ENCODE results near the gene MEIS3. TPM values are rescaled to one million over a fixed set of nuclear protein-coding genes. Genes with fewer than 3 reads are reported as not detected.

Gene MEIS3
- total and polyA plus RNA-seq, 10 of the 15 experiments (the other 5 are each of a cell fraction or from before 2014, with no cell fraction given): 0.05 to 0.23 TPM; not detected in 8

- in situ Hi-C loops (cut with MboI) (no loop called here), intact Hi-C loops (cut with micrococcal nuclease; ENCODE audit: unreplicated experiment) (no loop called here)
- no TSS peak for BruUV-seq (replicated peaks)
- H3K4me3 ChIP-seq: no peak overlapping the region
- H3K9me3 ChIP-seq (replicated peaks; ENCODE audit: control insufficient read depth, insufficient read depth, low read length): no peaks in the 10 kb centered on the region
- ChIA-PET RAD21 (ENCODE audit: unreplicated experiment) (no interaction called here), CTCF (interaction anchor here (0.6 to 1.5 kb wide), 3 partner anchors 132 to 856 kb away, joined by 3 to 4 read pairs (median 4); no protein-coding TSS in a partner anchor), SMC1A (ENCODE audit: uncharacterized antibody, unreplicated experiment) (no interaction called here), POLR2A (no interaction called here)
- ATAC-seq (peak; percentile 11; the same call in 1 of the 3 replicates), DNase-seq (ENCODE audit: low read depth, low spot score) (no peak), FAIRE-seq (no peak)
- no peaks in the 10 kb centered on the region for H3K79me2 ChIP-seq (ENCODE audit: control insufficient read depth, insufficient read depth, low read length)
- H3K9ac ChIP-seq (ENCODE audit: control insufficient read depth, insufficient read depth, low read length): no peak overlapping the region
- no peak overlapping the region for H3K4me2 ChIP-seq (ENCODE audit: control insufficient read depth, insufficient read depth)
- H3K36me3 ChIP-seq (ENCODE audit: control insufficient read depth in 2 of 2, insufficient read depth in 2 of 2, low read length in 1 of 2): no peaks in the 10 kb centered on the region
- H2AFZ ChIP-seq (ENCODE audit: control insufficient read depth, low read depth, low read length): no peak overlapping the region
- no peaks in the 10 kb centered on the region for H4K20me1 ChIP-seq (ENCODE audit: control insufficient read depth, insufficient read depth)
- H3K27me3 ChIP-seq (replicated peaks in 1 of 2; ENCODE audit: control insufficient read depth in 2 of 2, insufficient read depth in 2 of 2, low read length in 1 of 2): peaks cover 15 to 16% of the 10 kb centered on the region in 2 experiments
- WGBS (ENCODE audit: insufficient coverage, insufficient replicate concordance, low lambda C conversion rate, missing lambda C conversion rate): 21% methylated on average over 18 of the region's 18 CpGs
- TF ChIP-seq RB1 (IDR thresholded peaks at IDR 0.05; ENCODE audit: borderline replicate concordance): no peak
- TF ChIP-seq POLR2A (IDR thresholded peaks at IDR 0.05; ENCODE audit: low read depth, low read length): no peak
- TF ChIP-seq, protein P1, sequence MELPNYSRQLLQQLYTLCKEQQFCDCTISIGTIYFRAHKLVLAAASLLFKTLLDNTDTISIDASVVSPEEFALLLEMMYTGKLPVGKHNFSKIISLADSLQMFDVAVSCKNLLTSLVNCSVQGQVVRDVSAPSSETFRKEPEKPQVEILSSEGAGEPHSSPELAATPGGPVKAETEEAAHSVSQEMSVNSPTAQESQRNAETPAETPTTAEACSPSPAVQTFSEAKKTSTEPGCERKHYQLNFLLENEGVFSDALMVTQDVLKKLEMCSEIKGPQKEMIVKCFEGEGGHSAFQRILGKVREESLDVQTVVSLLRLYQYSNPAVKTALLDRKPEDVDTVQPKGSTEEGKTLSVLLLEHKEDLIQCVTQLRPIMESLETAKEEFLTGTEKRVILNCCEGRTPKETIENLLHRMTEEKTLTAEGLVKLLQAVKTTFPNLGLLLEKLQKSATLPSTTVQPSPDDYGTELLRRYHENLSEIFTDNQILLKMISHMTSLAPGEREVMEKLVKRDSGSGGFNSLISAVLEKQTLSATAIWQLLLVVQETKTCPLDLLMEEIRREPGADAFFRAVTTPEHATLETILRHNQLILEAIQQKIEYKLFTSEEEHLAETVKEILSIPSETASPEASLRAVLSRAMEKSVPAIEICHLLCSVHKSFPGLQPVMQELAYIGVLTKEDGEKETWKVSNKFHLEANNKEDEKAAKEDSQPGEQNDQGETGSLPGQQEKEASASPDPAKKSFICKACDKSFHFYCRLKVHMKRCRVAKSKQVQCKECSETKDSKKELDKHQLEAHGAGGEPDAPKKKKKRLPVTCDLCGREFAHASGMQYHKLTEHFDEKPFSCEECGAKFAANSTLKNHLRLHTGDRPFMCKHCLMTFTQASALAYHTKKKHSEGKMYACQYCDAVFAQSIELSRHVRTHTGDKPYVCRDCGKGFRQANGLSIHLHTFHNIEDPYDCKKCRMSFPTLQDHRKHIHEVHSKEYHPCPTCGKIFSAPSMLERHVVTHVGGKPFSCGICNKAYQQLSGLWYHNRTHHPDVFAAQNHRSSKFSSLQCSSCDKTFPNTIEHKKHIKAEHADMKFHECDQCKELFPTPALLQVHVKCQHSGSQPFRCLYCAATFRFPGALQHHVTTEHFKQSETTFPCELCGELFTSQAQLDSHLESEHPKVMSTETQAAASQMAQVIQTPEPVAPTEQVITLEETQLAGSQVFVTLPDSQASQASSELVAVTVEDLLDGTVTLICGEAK (IDR thresholded peaks at IDR 0.05; ENCODE audit: borderline replicate concordance): no peak
- no peak for TF ChIP-seq MEF2A (IDR thresholded peaks at IDR 0.05; ENCODE audit: insufficient read depth, low read depth, low read length)
- TF ChIP-seq ETV6 (conservative IDR thresholded peaks at IDR 0.05 in 1 of 2, IDR thresholded peaks at IDR 0.05 in 1 of 2; ENCODE audit: borderline replicate concordance in 1 of 2, low read depth in 1 of 2): no peak
- TF ChIP-seq NRF1 (conservative IDR thresholded peaks at IDR 0.05; ENCODE audit: low read depth, low read length): no peak
- no peak for TF ChIP-seq JUND (IDR thresholded peaks at IDR 0.05; ENCODE audit: low read depth, low read length)
- H3K4me1 ChIP-seq (ENCODE audit: control insufficient read depth, insufficient read depth, low read length): no peaks in the 10 kb centered on the region; the same call in 1 of the 2 replicates
- H3K27ac ChIP-seq (ENCODE audit: control insufficient read depth, insufficient read depth): no peak overlapping the region
These were observed 2.1 kb downstream of the MEIS3 start for GRCh38 chr19:47417107-47417745.
